A673 (cell line): ENCODE data around the gene PPP1R1C. TPM values are rescaled to one million over a fixed set of nuclear protein-coding genes. Genes with fewer than 3 reads are reported as not detected.

Experiments
- BruUV-seq: library from RNA; stranded (reverse); fragments of 400-500 nt; replicated peaks from 2 replicates; lab custom pipeline; 2021; lab: Mats Ljungman, UMichigan
- CTCF ChIA-PET: fragments of 300-600 bp; sonication (Branson Sonifier 250); formaldehyde crosslinking; loops from one replicate; lab custom pipeline; 2022; ENCODE audit warnings: antibody characterized with exemption; lab: Charles Lee
- POLR2A ChIA-PET: fragments of 300-600 bp; sonication (Branson Sonifier 250); formaldehyde crosslinking; loops from one replicate; lab custom pipeline; 2022; ENCODE audit warnings: antibody characterized with exemption; ENCODE audit not compliant: low non-redundant PET; lab: Charles Lee
- DNase-seq: peaks from one replicate; pipeline ENCODE4 v3.0.0-alpha.2; 2015; ENCODE audit warnings: low spot score
- H3K27ac ChIP-seq: fragments of 200-600 bp; sonication (generic); 2 replicates; pipeline ENCODE4 v1.5.1; 2016; ENCODE audit warnings: mixed run types, low read depth, mild to moderate bottlenecking, mixed read lengths, antibody characterized with exemption, low read length; ENCODE audit not compliant: poor library complexity, severe bottlenecking
- H3K27me3 ChIP-seq: fragments of 200-600 bp; sonication (generic); replicated peaks from 2 replicates; pipeline ENCODE4 v1.6.1; 2017; ENCODE audit warnings: mixed run types, low read depth, mild to moderate bottlenecking, mixed read lengths, antibody characterized with exemption, low read length; ENCODE audit not compliant: insufficient read depth, poor library complexity
- H3K36me3 ChIP-seq: fragments of 200-600 bp; sonication (generic); 2 replicates; pipeline ENCODE4 v1.6.1; 2016; ENCODE audit warnings: mixed run types, mild to moderate bottlenecking, mixed read lengths, antibody characterized with exemption, low read length; ENCODE audit not compliant: insufficient read depth, poor library complexity, severe bottlenecking
- H3K4me1 ChIP-seq: fragments of 200-600 bp; sonication (generic); 2 replicates; pipeline ENCODE4 v1.6.1; 2017; ENCODE audit warnings: mixed run types, mild to moderate bottlenecking, mixed read lengths, antibody characterized with exemption, low read length; ENCODE audit not compliant: insufficient read depth, poor library complexity, severe bottlenecking
- H3K4me3 ChIP-seq: fragments of 200-600 bp; sonication (generic); 2 replicates; pipeline ENCODE4 v1.5.1; 2016; ENCODE audit warnings: low read depth, mixed run types, mild to moderate bottlenecking, mixed read lengths, low read length; ENCODE audit not compliant: poor library complexity, severe bottlenecking
- H3K9me3 ChIP-seq: fragments of 200-600 bp; sonication (generic); 2 replicates; pipeline ENCODE4 v1.6.1; 2016; ENCODE audit warnings: mixed run types, low read depth, mild to moderate bottlenecking, mixed read lengths, antibody characterized with exemption, low read length; ENCODE audit not compliant: poor library complexity, severe bottlenecking
- CTCF ChIP-seq: fragments of 300-800, 200-600 bp; sonication (generic); conservative IDR thresholded peaks from 2 replicates; pipeline ENCODE4 v1.5.1; 2017; ENCODE audit warnings: low read depth, mild to moderate bottlenecking, antibody characterized with exemption, low read length, moderate library complexity, mixed read lengths
- EZH2 ChIP-seq: fragments of 200-600 bp; sonication (generic); IDR thresholded peaks from 2 replicates; pipeline ENCODE4 v1.6.1; 2017; ENCODE audit warnings: borderline replicate concordance, low read depth, mild to moderate bottlenecking, mixed read lengths, antibody characterized with exemption, low read length; ENCODE audit not compliant: poor library complexity, severe bottlenecking
- intact Hi-C: fragments of 100-400 bp; cut with micrococcal nuclease; formaldehyde crosslinking; loops from one replicate; pipeline ENCODE4 v1.10.0; 2022; ENCODE audit not compliant: unreplicated experiment
- total RNA-seq: library from RNA; stranded (reverse); gene quantifications from 2 replicates; pipeline ENCODE4 v1.2.3, GENCODE V29; 2021

The PPP1R1C gene
- total RNA-seq, 1 experiment from 2014 or later, result 5.3 TPM

GRCh38 chr2:181984814-181985631 lies 630 bp upstream of the PPP1R1C start:
- Histone ChIP-seq H3K36me3 (no peaks in the 10 kb centered on the region), H3K4me1 (no peaks in the 10 kb centered on the region), H3K27me3 (no peaks in the 10 kb centered on the region), H3K27ac (no peak overlapping the region), H3K4me3 (no peak overlapping the region), H3K9me3 (no peaks in the 10 kb centered on the region)
- intact Hi-C loops, result no loop called here
- DNase-seq, result no peak
- POLR2A ChIA-PET, result no interaction called here
- CTCF ChIA-PET, result no interaction called here
- TF ChIP-seq CTCF, result no peak
- no peak for TF ChIP-seq EZH2
- no TSS peak for BruUV-seq

- BruUV-seq, result no TSS peak
- POLR2A ChIA-PET, result interaction anchor here (0.6 kb wide), 1 partner anchor 132 kb away, joined by 3 read pairs; no protein-coding TSS in a partner anchor
- Histone ChIP-seq H3K9me3 (no peaks in the 10 kb centered on the region), H3K27me3 (no peaks in the 10 kb centered on the region), H3K4me1 (no peaks in the 10 kb centered on the region), H3K27ac (no peak overlapping the region), H3K36me3 (no peaks in the 10 kb centered on the region), H3K4me3 (no peak overlapping the region)
- TF ChIP-seq EZH2 (no peak), CTCF (no peak)
- CTCF ChIA-PET, result no interaction called here
- DNase-seq, result no peak
- intact Hi-C loops, result no loop called here
Observed at GRCh38 chr2:181988154-181988924, 2.7 kb downstream of the PPP1R1C start.

- Histone ChIP-seq H3K27ac (no peak overlapping the region), H3K4me3 (no peak overlapping the region), H3K9me3 (no peaks in the 10 kb centered on the region), H3K27me3 (no peaks in the 10 kb centered on the region), H3K4me1 (no peaks in the 10 kb centered on the region), H3K36me3 (no peaks in the 10 kb centered on the region)
- intact Hi-C loops, result no loop called here
- POLR2A ChIA-PET, result no interaction called here
- TF ChIP-seq EZH2, result no peak
- TF ChIP-seq CTCF, result no peak
- CTCF ChIA-PET, result no interaction called here
- BruUV-seq, result no TSS peak
- no peak for DNase-seq
Observed at GRCh38 chr2:181989099-181989498, 3.4 kb downstream of the PPP1R1C start.
